NCI-H1436 treated with DMSO at 0.1 percent for 48 hours (cell line): ENCODE data around the gene HMGN2.

Experiments used
- DNase-seq: peaks from one replicate; lab custom pipeline; 2025; lab: John Stamatoyannopoulos, UW

HMGN2 gene

GRCh38 chr1:26472320-26472900, at the start of gene HMGN2:
Gene HMGN2 (plus strand): TSS chr1:26472440. CDS start chr1:26472613, 173 bp downstream.
- peak; percentile 68 for DNase-seq

GRCh38 chr1:26429721-26430120, 42.5 kb upstream of the HMGN2 start:
- no peak for DNase-seq

GRCh38 chr1:26431979-26432695, 40.1 kb upstream of the HMGN2 start, which contains the start of gene DHDDS:
Gene DHDDS (plus strand): TSS chr1:26432321. CDS start chr1:26432946, 625 bp downstream.
- DNase-seq = peak; percentile 77

DNA sequence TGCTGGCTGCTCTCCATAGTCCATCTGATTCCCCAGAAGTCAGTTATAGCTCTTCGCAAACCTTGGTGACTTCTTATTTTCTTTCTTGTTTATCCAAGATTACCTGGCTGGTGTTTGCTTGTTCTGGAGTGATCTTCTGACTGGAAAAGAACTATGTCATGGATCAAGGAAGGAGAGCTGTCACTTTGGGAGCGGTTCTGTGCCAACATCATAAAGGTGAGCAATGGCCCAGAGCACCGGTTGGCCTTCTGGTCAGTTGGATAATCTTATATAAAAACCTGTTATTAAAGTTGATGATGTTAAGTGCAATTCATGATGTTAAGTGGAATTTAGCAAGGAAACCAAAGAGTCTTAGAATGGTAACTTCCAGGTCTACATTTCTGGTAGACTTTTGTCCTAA, 39.4 kb upstream of the HMGN2 start:
- DNase-seq = no peak

DNA sequence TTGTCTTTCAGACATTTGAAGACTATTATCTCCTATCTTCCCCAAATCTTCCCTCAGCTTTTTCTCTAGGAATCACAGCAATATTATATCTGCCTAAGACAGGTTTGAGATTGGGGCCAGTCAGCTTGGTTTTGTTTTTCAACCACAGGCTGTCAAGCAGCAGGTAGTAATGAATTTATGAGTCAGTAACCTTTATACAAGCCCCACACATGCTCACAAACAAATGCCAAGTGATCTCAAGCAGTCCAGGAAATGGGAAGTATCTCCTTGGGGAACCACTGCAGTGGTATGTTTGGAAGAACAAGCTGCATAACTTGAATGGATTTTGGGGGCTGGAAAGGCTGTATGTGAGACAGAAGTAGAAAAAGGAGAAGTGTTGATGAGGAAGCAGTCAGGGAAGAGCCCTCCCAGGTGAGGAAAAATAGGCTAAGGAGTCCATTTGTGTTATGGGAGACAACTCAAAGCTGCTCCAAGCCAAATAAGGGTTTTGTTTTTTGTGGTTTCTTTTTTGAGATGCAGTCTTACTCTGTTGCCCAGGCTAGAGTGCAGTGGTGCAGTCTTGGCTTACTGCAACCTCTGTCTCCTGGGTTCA, 38.0 kb upstream of the HMGN2 start:
- no peak for DNase-seq

DNA sequence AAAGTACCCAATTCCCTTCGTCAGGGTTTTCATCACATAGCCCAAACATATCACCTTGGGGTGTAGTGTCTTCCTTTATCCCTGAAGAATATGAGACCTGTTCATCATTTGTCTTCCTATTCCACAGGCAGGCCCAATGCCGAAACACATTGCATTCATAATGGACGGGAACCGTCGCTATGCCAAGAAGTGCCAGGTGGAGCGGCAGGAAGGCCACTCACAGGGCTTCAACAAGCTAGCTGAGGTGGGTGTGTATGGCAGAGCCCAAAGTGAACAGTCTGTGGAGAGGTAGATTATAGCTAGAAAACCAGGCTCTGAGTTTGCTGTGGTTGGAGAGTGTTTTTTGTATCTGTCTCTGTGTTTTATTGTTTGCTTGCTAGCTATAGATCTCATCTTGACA, 34.2 kb upstream of the HMGN2 start:
- DNase-seq = no peak

- DNase-seq = no peak
Measured at GRCh38 chr1:26440259-26440658, 32.0 kb upstream of the HMGN2 start.

DNA sequence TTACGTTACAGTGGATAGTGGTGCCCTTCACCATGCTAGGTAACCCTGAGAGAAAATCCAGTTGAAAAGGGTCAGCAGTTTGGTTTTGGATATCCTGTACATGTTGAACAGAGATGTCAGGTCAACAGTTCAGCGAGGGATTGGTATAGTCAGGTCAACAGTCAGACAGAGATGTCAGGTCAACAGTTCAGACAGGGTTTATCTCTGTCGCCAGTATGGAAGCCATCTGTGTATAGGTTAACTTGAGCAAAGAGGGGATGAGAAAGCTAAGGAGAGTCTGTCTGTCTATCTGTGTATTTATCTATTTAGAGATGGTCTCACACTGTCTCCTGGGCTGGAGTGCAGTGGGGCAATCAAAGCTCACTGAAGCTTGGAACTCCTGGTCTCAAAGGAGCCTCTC, 22.4 kb upstream of the HMGN2 start:
- no peak for DNase-seq

- DNase-seq = no peak
Measured at GRCh38 chr1:26450908-26451307, 21.3 kb upstream of the HMGN2 start.

GRCh38 chr1:26452459-26453183, 19.6 kb upstream of the HMGN2 start:
- no peak for DNase-seq

GRCh38 chr1:26459148-26459547, 13.1 kb upstream of the HMGN2 start:
- DNase-seq = no peak

DNA sequence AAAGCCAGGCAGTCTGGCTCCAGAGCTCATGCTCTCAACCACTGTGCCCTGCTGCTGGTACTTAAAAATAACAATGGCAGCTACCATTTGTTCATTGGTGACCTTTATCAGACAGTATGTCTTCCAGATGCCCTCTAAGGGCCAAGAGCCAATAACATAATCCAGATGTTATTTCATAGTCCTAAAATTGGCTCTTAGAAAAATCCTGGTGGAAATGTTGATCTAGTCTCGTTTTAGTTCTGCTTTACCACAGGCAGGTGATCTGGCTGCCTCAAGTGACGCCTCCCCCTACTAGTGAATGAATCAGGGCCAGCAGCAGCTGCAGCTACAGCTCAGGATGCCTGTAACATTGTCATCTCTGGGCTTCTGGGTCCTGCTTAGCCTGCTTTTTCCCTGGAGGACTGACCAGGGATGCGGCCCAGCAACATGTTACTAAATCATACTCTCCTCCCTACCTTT, 12.6 kb upstream of the HMGN2 start:
- no peak for DNase-seq

DNA sequence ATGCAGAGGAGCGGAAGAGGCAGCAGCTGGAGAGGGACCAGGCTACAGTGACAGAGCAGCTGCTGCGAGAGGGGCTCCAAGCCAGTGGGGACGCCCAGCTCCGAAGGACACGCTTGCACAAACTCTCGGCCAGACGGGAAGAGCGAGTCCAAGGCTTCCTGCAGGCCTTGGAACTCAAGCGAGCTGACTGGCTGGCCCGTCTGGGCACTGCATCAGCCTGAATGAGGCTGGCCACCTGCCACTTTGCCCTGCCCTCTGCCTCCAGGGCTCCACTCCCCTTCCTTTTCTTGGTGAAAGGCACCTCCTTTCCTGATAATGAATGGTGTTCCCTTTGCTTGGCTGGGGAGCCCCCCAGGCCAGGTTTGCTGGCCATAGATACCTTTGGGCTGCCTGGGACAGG, 3.3 kb upstream of the HMGN2 start:
- DNase-seq = no peak

DNA sequence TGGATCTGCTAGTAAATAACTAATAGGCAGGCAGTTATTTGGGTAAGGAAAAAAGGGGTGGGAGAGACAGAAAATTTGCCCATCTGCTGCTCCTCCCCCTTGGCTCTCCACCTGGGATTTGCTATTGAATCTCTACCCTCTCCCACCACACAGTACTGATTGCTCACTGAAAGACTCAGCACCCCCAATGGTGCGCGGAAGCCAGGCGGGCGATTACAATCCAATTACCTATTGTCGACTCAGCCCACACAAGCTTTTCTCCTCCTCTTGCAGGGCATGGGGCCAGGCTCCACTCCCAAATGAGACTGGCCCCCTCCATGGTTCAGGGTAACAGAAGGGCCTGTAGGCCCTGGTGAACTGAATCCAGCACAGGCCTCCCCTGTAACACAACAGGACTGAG, 2.7 kb upstream of the HMGN2 start:
- DNase-seq = peak; percentile 83

DNA sequence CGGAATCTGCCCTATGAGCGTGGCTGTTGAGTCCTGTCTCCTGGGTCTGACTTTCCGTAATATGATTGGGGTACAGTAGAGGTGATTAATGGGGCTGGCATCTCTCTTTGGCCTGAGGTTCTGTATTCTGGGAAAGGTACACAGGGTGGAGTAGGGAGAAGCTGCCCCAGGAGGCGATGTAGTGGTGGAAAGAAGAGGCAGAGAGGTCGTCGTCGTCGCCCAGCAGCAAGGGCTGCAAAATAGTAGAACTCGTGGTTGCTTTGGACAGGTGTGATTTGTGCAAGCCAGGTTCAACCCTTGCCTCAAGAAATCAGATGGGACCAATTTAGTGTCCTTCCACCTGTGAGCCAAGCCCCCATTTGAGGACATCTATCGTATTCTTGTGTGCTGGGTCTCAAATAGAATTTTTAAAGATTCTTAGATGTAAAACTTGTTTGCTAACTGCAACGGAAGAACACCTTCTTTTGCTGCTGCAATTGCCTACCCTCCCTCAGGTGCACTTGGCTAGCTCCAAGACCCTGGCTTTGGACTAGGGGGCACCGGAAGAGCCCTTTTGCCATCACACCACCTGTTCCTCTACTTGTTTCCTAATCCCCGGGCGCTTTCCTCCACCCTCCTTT, 1.3 kb upstream of the HMGN2 start:
- DNase-seq = no peak

DNA sequence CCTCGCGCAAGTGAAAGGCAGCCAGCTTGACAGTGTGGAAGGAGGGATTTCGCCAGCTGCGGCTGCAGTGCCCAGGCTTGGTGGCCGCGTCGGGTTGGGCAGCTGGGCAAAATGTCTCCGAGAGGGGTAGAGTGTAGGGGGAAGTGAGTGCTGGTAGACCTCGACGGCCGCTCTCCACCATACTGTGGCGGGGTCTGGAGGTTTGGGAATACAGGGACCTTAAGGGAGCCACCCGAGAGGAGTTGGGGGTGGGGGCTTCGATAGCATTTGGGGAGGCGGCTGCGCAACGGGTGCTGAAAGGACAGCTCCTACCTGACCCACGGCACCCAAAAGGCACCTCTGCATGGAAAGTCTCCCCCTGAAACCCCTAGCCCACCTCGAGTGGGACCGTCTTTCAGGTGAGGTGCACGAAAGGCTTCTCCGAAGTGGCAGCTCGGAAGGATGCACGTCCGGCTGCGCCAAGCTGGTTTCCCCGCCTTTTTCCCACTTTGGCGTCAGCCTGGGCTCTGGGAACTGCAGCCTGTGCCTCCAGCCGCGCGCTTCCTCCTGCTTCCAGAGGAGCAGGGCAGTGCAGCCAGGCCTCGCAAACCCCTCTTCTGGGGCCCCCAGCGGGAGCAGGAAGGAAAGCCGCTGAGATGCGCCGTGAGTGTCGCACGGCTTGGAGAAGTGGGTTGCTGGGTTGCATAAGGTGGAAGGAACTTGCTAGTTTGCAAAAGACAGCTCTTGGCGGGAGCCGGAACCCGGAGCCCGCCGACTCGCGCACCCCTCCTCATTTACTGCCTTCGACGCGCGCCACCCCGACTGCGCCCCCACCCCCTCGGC, 531 bp upstream of the HMGN2 start:
- DNase-seq = peak; percentile 68

DNA sequence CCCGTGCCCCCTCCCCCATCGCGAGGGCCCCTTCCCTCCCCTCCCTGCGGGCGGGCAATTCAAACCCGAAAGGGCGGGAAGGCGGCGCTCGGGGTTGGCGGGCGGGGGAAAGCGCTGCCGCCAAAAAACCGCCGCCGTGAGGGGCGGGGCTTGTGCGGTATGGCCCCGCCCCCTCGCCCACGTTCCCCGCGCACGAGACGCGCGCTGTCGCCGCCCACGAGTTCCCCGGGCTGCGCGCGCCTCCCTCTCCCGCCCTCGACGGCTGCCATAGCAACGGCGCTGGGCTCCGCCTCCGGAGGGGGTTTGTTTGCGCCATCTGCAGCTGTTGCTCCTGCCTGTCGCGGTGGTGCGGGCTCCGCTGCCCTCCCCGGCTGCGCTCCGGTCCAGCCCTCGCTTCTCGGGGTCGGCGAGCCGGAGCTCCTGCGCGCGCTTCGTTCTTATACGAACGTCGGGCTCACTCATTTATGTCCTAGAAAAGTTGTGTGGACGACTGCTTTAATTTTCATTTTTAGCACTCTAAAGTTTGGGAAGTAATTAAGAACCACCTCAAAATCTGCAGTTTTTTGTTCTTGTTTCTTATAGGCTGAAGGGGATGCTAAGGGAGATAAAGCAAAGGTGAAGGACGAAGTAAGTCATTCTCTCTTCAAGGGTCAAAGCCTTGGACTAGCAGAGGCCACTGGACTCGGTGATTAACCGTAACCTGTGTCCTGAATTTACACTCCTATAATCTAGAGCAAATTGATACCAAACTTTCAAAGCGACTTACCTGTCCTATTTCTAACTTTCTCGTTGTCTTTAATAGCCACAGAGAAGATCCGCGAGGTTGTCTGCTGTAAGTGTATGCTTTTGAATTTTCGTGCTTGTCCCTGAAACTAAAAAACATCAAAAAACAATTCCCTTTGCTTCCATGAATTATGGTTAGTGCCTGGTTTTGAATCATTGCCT, 933 bp downstream of the HMGN2 start:
- DNase-seq = peak; percentile 36

DNA sequence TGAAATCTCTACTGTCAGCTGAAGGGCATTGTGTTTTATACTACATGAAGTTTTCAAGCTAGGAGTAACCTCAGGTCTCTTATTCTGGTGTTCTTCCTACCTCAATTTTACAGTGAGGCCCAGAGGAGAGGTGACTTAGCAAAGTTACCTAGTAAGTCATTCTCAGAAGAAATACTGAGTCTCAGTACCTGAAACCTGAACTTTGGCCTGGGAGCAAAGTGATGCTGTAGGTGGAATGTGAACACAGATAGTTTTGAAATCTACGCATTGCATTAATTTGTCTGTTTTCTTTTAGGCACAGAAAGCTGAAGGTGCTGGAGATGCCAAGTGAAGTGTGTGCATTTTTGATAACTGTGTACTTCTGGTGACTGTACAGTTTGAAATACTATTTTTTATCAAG, 2.6 kb downstream of the HMGN2 start:
- no peak for DNase-seq

DNA sequence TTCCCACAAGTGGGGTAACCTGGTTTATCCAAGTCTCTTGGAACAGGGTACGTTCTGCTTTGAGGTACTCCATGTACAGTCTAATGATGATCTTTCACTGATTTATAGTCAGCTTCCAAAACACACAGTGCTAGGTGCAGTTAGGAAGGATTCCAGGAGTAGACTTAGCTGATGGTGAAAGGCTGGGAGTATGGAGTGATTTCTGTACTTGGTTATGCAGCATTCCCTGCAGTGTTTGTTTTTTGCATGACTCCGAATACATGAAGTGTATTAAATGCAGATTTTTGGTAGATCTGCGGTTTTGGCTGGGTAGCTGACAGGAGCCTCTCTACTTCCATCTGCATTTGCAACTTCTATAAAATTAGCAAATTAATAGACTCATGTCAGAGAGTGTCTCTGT, 3.7 kb downstream of the HMGN2 start:
- no peak for DNase-seq

DNA sequence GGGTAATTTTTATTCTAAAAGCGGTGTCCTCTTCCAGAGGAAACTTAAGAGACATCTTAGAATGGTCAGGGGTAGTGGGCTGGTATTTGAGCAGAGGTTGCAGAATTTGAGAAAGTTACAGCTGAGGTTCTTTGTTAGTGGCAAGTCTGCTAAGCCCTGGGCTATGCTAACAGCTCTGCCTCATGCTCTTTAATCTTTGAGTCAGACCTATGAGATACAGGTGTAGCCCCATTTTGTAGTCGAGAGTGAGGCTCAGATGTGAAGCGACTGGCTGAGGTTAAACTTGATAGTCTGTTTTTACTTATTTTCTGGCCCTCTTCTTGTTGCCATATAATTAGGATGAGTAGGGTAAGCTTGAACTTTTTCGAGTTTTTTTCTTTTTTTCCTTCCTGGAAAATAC, 4.7 kb downstream of the HMGN2 start:
- no peak for DNase-seq
